Mesendoderm (in vitro differentiated cells): ENCODE results near the gene CREB3L1.
"Not testable (repeated sequence)": the region's sequence is repeated elsewhere in the genome, so short reads cannot be mapped to it uniquely, and the experiment has no call there.

Source experiments
- DNase-seq: peaks from one replicate; pipeline ENCODE4 v3.0.0; 2013
- H2AK5ac ChIP-seq: 2 replicates; pipeline ENCODE4 v1.6.1; 2013; ENCODE audit warnings: low read length, inconsistent platforms
- H2BK120ac ChIP-seq: 2 replicates; pipeline ENCODE4 v1.6.1; 2013; ENCODE audit warnings: low read depth, mild to moderate bottlenecking, low read length, moderate library complexity, mixed read lengths
- H2BK15ac ChIP-seq: replicated peaks from 2 replicates; pipeline ENCODE4 v1.6.1; 2013; ENCODE audit warnings: low read depth, mild to moderate bottlenecking, moderate library complexity
- H2BK5ac ChIP-seq: 2 replicates; pipeline ENCODE4 v1.6.1; 2013; ENCODE audit warnings: low read length, inconsistent platforms
- H3K18ac ChIP-seq: 2 replicates; pipeline ENCODE4 v1.6.1; 2013; ENCODE audit warnings: mild to moderate bottlenecking, low read length, mixed read lengths
- H3K23ac ChIP-seq: one replicate; pipeline ENCODE4 v1.6.1; 2013; ENCODE audit warnings: low read length
- H3K27ac ChIP-seq: 2 replicates; pipeline ENCODE4 v1.5.1; 2013; ENCODE audit warnings: low read depth, mild to moderate bottlenecking, inconsistent platforms, low read length, moderate library complexity
- H3K27me3 ChIP-seq: 2 replicates; pipeline ENCODE4 v1.6.1; 2013; ENCODE audit warnings: low read length, control low read depth, mild to moderate bottlenecking, inconsistent platforms; ENCODE audit not compliant: insufficient read depth, poor library complexity
- H3K36me3 ChIP-seq: 2 replicates; pipeline ENCODE4 v1.6.1; 2013; ENCODE audit warnings: low read length, inconsistent platforms; ENCODE audit not compliant: control insufficient read depth, insufficient read depth
- H3K4ac ChIP-seq: one replicate; pipeline ENCODE4 v1.6.1; 2013; ENCODE audit warnings: low read depth, mild to moderate bottlenecking, low read length, moderate library complexity
- H3K4me1 ChIP-seq: 2 replicates; pipeline ENCODE4 v1.6.1; 2013; ENCODE audit warnings: low read depth, low read length, inconsistent platforms; ENCODE audit not compliant: control insufficient read depth
- H3K4me2 ChIP-seq: 2 replicates; pipeline ENCODE4 v1.6.1; 2013; ENCODE audit warnings: low read length
- H3K4me3 ChIP-seq: 2 replicates; pipeline ENCODE4 v1.5.1; 2013; ENCODE audit warnings: mild to moderate bottlenecking, low read length
- H3K56ac ChIP-seq: one replicate; pipeline ENCODE4 v1.6.1; 2013; ENCODE audit warnings: low read length
- H3K79me1 ChIP-seq: 2 replicates; pipeline ENCODE4 v1.6.1; 2013; ENCODE audit warnings: low read length, inconsistent platforms
- H3K79me2 ChIP-seq: 2 replicates; pipeline ENCODE4 v1.6.1; 2013; ENCODE audit warnings: mild to moderate bottlenecking, low read length; ENCODE audit not compliant: control insufficient read depth, insufficient read depth
- H3K9ac ChIP-seq: 2 replicates; pipeline ENCODE4 v1.6.1; 2013; ENCODE audit warnings: low read length, inconsistent platforms
- H4K5ac ChIP-seq: one replicate; pipeline ENCODE4 v1.6.1; 2013; ENCODE audit warnings: low read length
- H4K8ac ChIP-seq: one replicate; pipeline ENCODE4 v1.6.1; 2013; ENCODE audit warnings: low read depth, mild to moderate bottlenecking, control low read depth, low read length, moderate library complexity
- WGBS: extraction: QIAGEN DNeasy Blood & Tissue Kit; methylation state at CpG from one replicate; pipeline ENCODE4 v1.1.7; 2013; ENCODE audit warnings: low lambda C conversion rate, missing lambda C conversion rate; ENCODE audit not compliant: insufficient coverage; ENCODE audit errors: extremely low coverage; 5-methylcytosine and 5-hydroxymethylcytosine counted together

The CREB3L1 gene

GRCh38 chr11:46298699-46299433, 21.4 kb downstream of the CREB3L1 start:
- H2AK5ac ChIP-seq: no peak overlapping the region
- H3K4me1 ChIP-seq: peaks cover 14% of the 10 kb centered on the region
- H3K18ac ChIP-seq: no peak overlapping the region
- H3K23ac ChIP-seq: no peak overlapping the region
- H3K4me2 ChIP-seq: no peak overlapping the region
- no peaks in the 10 kb centered on the region for H3K79me2 ChIP-seq
- H3K56ac ChIP-seq: no peak overlapping the region
- no peak overlapping the region for H3K4me3 ChIP-seq
- no peak overlapping the region for H3K4ac ChIP-seq
- no CpG with 5 or more reads among the region's 8 CpGs for WGBS
- H2BK15ac ChIP-seq: no peak overlapping the region
- no peaks in the 10 kb centered on the region for H3K27me3 ChIP-seq
- no peak overlapping the region for H3K27ac ChIP-seq
- no peak for DNase-seq
- H4K8ac ChIP-seq: no peak overlapping the region
- no peaks in the 10 kb centered on the region for H3K36me3 ChIP-seq
- H2BK5ac ChIP-seq: no peak overlapping the region
- H3K9ac ChIP-seq: no peak overlapping the region
- H3K79me1 ChIP-seq: no peaks in the 10 kb centered on the region
- no peak overlapping the region for H2BK120ac ChIP-seq
- H4K5ac ChIP-seq: no peak overlapping the region

- DNase-seq: no peak
- peaks cover 11% of the 10 kb centered on the region for H3K4me1 ChIP-seq
- no peaks in the 10 kb centered on the region for H3K27me3 ChIP-seq
- no peak overlapping the region for H3K27ac ChIP-seq
- no peak overlapping the region for H2BK15ac ChIP-seq
- H2BK120ac ChIP-seq: no peak overlapping the region
- H3K36me3 ChIP-seq: no peaks in the 10 kb centered on the region
- no peak overlapping the region for H3K23ac ChIP-seq
- no peak overlapping the region for H3K56ac ChIP-seq
- H2AK5ac ChIP-seq: no peak overlapping the region
- H2BK5ac ChIP-seq: no peak overlapping the region
- no peak overlapping the region for H3K9ac ChIP-seq
- no peak overlapping the region for H3K4me2 ChIP-seq
- no peak overlapping the region for H3K4ac ChIP-seq
- no peaks in the 10 kb centered on the region for H3K79me1 ChIP-seq
- no peak overlapping the region for H4K5ac ChIP-seq
- H4K8ac ChIP-seq: no peak overlapping the region
- H3K18ac ChIP-seq: no peak overlapping the region
- no CpG with 5 or more reads among the region's 5 CpGs for WGBS
- no peaks in the 10 kb centered on the region for H3K79me2 ChIP-seq
- H3K4me3 ChIP-seq: no peak overlapping the region
Observed at GRCh38 chr11:46299451-46299961, 22.0 kb downstream of the CREB3L1 start.

- no peak overlapping the region for H3K27ac ChIP-seq
- H2BK5ac ChIP-seq: no peak overlapping the region
- peaks cover 9% of the 10 kb centered on the region for H3K4me1 ChIP-seq
- DNase-seq: no peak
- H3K9ac ChIP-seq: no peak overlapping the region
- no peak overlapping the region for H3K4me3 ChIP-seq
- WGBS: no CpG with 5 or more reads among the region's 7 CpGs
- no peaks in the 10 kb centered on the region for H3K36me3 ChIP-seq
- H3K18ac ChIP-seq: no peak overlapping the region
- no peak overlapping the region for H2BK15ac ChIP-seq
- no peak overlapping the region for H2AK5ac ChIP-seq
- H3K4ac ChIP-seq: no peak overlapping the region
- no peak overlapping the region for H2BK120ac ChIP-seq
- no peak overlapping the region for H3K23ac ChIP-seq
- no peak overlapping the region for H3K56ac ChIP-seq
- H4K5ac ChIP-seq: no peak overlapping the region
- no peaks in the 10 kb centered on the region for H3K79me1 ChIP-seq
- no peaks in the 10 kb centered on the region for H3K79me2 ChIP-seq
- H4K8ac ChIP-seq: no peak overlapping the region
- H3K4me2 ChIP-seq: no peak overlapping the region
- no peaks in the 10 kb centered on the region for H3K27me3 ChIP-seq
Observed at GRCh38 chr11:46300270-46300669, 22.8 kb downstream of the CREB3L1 start.

- Histone ChIP-seq H3K79me2 (no peaks in the 10 kb centered on the region), H3K18ac (no peak overlapping the region), H4K8ac (no peak overlapping the region), H2AK5ac (no peak overlapping the region), H3K79me1 (no peaks in the 10 kb centered on the region), H2BK5ac (no peak overlapping the region), H3K23ac (no peak overlapping the region), H3K56ac (no peak overlapping the region), H3K4me2 (no peak overlapping the region), H3K9ac (no peak overlapping the region), H3K4me3 (no peak overlapping the region), H3K27ac (no peak overlapping the region), H3K27me3 (no peaks in the 10 kb centered on the region), H2BK15ac (no peak overlapping the region), H3K4me1 (no peaks in the 10 kb centered on the region), H2BK120ac (no peak overlapping the region), H3K36me3 (no peaks in the 10 kb centered on the region), H4K5ac (no peak overlapping the region), H3K4ac (no peak overlapping the region)
- no CpG with 5 or more reads among the region's 7 CpGs for WGBS
- DNase-seq: no peak
Observed at GRCh38 chr11:46302866-46303265, 25.4 kb downstream of the CREB3L1 start.

DNA sequence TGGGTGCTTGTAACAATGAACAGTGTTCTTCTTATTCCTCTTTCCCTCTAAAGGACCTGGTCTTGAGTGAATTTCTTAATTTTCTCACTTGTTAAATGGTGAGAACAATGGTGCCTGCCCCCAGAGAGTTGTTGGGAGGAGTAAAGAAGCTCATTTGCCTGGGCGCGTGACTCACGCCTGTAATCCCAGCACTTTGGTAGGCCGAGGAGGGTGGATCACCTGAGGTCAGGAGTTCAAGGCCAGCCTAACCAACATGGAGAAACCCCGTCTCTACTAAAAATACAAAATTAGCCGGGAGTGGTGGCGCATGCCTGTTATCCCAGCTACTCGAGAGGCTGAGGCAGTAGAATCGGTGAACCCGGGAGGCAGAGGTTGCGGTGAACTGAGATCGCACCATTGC, 26.6 kb downstream of the CREB3L1 start:
- not testable (repeated sequence) for H3K18ac ChIP-seq, H4K5ac ChIP-seq, H4K8ac ChIP-seq, H3K4me3 ChIP-seq, H3K27me3 ChIP-seq, H2BK5ac ChIP-seq, H3K27ac ChIP-seq, H3K4me2 ChIP-seq, H3K79me2 ChIP-seq, H3K79me1 ChIP-seq, H3K23ac ChIP-seq, H2AK5ac ChIP-seq, H3K9ac ChIP-seq, H3K56ac ChIP-seq, H3K36me3 ChIP-seq, H3K4me1 ChIP-seq, H3K4ac ChIP-seq, DNase-seq, H2BK120ac ChIP-seq, H2BK15ac ChIP-seq
- no CpG with 5 or more reads among the region's 12 CpGs for WGBS
